T-helper 1 cell (primary cell): ENCODE measurements around the gene NCOA3.
"Not testable (repeated sequence)": the region's sequence is repeated elsewhere in the genome, so short reads cannot be mapped to it uniquely, and the experiment has no call there.

Experiments used
- DNase-seq, 5 donors: peaks; one replicate each; pipeline ENCODE4 v3.0.0-alpha.2; 2012 to 2020

NCOA3 gene

DNA sequence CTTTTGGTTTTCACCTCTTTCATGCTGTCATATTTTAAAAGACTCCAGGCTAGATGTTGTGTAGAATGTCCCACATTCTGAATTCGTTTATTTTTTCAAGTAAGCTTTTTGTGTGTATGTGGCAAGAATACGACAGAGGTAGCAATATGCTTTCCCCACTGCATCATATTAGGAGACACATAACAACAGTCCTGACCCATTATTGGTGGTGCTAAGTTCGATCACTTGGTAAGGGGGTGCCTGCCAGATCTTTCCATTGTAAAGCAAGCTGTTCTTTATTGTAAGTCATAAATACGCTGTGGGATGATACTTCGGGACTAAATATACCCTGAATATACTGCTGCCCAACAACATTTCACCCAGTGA is 588 bp upstream of the NCOA3 start:
- DNase-seq = no peak

DNA sequence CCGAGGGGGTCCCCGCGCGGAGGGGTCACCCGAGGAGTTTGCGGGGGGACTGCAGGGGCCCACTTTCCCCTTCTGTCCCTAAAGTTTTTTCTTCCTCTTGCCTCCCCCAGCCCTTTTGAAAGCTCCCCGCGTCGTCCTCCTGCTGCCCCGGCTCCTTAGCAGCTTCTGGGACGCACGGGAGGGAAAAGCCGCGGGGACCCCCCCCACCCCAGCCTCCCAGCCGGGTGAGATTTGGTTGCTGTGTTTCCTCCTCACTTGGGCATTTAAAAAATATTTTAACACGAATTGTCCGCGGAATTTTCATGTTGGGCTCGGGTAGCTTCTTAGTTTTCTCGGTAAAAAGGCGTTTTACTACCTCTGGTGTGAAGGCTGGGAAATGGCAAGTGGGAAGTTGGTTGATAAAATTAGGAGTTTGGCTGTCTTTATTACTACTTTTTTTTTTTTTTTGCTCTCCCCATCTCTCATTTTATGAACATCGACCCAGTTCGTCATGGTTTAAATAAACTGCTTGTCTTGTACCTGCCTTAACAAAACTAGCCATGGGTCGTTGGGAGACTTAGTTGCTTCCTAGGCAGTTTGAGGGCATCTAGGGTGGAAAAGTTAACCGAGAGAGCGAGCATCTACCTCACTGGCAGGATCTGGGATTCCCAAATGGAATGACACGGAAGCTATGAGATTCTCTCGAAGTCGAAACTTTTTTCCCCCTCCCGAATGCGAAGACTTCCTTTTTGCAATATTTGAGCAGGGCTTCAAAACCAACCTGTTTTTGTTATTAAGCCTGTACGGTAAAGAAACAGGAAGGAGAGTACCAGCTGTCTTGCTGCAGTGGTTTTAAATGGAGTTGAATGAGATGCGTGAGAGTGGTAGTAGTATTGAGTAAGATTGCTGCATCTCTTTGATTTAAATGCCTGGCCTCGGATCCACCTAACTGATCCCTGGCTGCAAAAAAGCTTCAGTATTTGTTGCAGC is 868 bp downstream of the NCOA3 start:
- peak in 3 of 5 donors; percentile 11 to 76 (median 13) for DNase-seq

DNA sequence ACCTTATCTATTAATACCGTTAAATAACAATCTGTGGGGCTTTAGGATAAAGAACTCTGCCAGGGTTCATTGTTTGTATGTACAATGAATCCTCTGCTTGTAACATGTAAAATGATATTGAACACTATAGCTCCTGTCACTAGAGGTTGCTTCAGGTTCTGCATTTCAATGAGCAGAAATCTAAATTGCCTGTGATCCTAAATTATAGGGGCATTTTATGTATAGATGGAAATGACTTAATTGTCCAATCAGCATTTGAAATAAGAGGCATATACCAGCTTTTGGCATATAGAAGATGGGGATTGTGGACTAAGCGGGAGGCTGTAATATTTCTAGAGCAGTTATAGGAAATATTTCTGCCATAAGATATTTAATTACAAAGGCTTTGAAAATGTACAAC is 2.0 kb downstream of the NCOA3 start:
- DNase-seq = no peak

DNA sequence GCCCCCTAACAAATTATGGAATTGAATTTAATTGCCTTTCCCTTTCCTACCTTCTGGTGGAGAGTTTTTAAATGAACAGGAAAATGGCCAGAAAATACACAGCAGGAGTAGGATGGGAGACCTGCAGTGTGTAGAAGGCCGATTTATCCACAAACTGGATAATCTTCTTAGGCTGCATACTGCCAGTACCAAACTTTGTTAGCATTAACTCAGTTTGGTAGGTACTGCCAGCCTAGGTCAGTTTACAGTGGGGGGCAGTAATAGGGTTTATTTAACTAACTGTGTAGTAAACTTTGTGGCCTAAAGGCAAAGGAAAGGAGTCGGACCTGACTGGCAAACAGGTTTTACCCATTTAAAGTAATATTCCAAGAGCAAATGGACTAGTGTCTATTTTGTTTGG is 4.6 kb downstream of the NCOA3 start:
- DNase-seq = no peak

DNA sequence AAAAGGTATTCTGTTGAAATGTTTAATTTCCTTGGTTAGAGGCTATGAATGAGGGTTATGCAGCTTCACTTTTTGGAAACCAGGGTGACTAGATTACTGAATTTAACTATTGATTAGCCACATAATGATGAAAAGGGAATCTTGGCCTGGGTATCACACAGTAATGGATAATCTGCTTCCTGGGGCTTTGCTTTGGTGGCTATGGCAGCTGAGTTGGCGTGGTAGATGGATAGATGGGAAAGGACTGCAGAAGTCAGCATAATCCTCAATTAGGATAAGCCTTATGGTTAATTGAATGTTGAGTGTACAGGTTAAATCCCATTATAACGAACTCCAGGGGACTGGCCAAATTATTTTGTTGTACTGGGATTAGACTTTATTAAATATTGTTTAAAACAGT is 5.2 kb downstream of the NCOA3 start:
- DNase-seq = no peak

DNA sequence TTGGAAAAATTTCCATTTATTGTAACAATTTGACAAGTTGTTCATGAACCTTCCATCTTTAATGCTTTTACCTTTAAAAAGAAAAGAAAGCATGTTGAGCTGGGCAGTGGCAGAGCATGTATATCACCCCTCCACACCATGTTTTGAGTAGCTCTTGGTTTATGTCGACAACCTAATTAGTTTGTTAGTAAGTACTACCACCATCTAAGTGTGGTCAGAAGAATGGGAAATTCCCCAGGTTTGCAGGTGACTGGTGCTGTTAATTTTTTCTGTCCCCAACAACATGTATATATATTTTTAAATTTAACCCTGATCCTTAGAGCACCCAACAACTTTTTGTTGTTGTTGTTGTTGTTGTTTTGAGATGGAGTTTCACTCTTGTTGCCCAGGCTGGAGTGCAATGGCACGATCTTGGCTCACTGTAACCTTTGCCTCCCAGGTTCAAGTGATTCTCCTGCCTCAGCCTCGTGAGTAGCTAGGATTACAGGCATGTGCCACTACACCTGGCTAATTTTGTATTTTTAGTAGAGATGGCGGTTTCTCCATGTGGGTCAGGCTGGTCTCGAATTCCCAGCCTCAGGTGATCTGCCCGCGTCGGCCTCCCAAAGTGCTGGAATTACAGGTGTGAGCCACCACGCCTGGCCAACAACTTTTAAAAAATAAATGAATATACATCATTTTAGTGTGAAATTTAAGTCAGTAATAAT is 5.7 kb downstream of the NCOA3 start:
- not testable (repeated sequence) for DNase-seq

DNA sequence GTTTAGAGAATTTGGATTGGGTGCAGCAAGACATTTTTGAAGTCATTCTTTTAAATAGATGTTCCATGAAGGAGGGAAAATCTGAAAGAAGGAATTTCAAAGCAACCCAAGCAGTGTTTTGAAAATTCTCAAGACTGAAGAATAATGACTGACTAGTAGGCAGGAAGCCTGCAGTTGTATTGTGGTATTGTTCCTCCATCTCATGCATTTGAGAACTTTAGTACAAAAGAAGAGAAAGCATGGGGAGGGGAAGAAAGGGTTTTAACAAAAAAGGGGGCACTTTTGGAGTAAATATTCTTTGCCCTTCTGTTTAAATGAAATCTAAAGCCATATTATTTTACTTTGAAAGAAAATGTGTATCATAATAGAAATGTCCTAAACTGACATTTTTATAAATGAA is 6.6 kb downstream of the NCOA3 start:
- no peak for DNase-seq

DNA sequence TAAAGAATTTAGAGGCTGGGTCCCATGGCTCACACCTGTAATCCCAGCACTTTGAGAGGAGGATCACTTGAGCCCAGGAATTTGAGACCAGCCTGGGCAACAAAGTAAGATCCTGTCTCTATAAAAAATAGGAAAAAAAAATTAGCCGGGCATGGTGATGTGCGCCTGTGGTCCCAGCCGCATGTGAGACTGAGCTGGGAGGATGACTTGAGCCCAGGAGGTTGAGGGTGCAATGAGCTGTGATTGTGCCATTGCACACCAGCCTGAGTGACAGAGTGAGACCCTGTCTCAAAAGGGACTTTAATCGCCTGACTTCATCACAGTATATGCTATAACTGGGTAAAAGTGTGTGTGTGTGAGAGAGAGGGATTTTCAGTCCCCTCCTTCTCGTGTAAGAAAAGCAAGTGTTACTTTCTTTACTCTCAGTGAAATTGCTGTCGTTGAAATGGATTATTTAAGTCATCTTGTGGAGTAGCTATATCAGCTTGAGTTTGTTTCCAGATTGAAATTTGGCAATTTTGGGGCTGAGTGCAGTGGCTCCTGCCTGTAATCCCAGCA is 7.5 kb downstream of the NCOA3 start:
- DNase-seq = no peak

DNA sequence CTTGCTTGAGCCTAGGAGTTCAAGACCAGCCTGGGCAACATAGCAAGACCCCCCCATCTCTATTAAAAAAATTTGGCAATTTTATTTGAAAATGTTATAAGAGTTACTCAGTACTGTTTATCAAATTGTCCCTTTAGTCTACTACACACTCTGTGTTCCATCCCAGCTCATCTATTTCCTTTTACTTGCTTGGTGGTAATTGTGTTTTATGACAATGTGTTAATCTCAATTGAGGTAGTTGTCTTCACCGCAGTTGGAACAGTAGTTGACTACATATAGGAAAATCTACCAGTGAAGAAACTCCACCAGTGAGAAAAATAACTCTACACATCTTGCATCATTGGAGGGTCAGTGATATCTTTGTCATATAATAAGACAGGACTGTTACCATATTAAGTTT is 8.0 kb downstream of the NCOA3 start:
- DNase-seq = no peak

DNA sequence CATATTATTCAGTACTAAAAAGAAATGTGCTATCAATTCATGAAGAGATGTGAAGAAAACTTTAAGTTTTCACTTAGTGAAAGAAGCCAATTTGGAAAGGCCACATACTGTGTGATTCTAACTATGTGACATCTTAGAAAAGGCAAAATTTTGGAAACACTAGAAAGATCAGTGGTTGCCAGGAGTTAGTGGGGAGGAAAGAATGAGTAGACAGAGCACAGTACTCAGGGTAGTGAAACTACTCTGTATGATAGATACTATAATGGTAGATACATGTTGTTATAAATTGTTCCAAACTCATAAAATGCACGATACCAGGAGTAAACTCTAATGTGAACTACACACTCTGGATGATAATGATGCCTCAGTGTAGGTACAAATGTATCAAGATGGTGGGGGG is 14.2 kb downstream of the NCOA3 start:
- DNase-seq = no peak

DNA sequence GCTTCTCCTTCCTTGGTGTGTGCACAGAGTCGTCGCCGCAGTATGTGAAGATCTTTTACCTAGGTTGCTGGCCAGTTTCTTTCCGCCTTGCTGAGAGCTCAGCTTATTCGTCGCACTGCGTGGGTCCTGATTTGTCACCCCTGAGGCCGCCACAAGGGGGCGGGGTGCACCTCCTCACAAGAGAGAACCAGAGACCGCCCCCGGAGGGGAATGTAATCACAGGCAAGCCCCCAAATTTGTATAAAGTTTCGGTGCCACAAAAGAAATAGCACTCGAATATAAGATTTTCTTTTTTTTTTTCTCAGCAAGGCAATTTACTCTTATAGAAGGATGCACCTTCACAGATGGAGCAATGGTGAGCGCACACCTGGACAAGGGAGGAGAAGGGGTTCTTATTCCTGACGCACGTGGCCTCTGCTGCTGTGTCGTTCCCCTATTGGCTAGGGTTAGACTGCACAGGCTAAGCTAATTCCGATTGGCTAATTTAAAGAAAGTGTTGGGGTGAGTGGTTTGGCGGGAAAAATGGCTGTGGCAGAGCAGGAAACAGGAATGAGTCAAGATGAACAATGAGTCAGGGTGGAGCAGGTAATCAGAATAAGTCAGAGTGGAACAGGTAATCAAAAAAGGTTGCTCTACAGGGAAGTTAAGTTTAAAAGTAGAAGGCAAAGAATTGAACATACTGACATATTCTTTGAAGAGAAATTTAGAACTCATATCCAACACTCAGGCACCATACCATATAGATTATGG is 19.5 kb downstream of the NCOA3 start:
- DNase-seq = no peak

DNA sequence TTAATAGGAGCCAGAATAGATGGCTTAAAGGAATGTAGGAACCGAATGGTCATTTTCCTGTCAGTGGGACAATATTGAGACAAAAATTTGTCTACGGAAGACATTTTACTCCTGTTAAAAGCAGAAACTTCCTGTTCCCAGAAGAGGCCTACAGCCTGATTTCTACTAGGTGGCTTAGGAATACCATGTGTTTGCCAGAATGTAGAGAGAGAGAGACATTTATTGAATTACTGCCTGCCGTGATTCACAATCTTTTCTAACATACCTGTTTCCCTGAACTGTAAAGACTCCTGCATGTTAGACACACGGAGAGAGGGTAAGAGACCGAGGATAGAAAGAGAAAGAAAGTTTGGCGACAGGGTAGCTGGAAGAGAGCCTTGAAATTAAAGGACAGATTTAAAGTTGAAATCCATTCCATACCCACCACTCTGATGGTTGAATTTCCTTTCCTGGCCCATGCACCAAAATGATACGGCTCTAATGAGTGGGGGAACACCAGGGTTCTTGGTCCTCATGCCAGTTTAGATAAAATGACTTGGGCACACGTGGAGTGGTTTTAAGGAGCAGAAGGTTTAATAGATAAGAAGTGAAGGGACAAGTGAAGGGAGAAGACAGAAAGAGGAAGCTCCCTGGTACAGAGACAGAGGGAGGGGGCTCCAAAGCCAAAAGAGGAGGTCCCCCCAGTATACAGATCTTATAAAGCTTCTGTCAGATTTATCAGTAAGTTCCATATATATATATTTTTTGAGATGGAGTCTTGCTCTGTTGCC is 22.5 kb downstream of the NCOA3 start:
- no peak for DNase-seq

DNA sequence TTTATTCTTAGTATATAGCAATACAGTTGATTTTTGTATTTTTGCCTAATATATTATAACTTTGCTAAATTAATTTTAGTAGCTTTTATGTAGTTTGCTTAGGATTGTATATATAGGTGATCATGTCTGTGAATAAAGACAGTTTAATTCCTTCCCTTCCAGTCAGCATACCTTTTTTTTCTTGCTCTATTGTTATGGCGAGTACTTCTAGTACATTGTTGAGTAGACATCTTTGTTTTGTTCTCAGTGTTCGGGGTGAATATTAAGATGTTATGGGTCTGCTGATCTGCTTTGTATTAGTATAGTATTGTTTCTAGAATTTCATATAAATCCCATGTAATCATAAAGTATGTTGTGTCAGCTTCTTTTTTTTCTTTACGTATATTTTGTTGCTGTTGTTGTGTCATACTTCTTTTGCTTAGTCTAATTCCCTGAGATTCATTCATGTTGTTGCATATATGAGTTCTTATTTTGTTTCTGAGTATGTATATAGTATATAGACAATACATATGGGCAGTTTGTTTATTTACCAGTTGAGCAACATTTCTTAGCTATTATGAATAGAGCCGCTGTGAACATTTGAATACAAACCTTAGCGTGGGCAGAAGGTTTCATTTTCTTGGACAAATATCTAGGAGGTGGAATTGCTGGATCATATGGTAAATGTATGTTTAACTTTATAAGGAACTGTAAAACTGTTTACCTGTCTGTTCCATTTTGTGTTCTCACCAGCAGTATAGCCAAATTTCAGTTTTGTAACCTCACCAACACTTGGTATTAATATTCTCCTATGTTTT is 25.5 kb downstream of the NCOA3 start:
- no peak for DNase-seq

DNA sequence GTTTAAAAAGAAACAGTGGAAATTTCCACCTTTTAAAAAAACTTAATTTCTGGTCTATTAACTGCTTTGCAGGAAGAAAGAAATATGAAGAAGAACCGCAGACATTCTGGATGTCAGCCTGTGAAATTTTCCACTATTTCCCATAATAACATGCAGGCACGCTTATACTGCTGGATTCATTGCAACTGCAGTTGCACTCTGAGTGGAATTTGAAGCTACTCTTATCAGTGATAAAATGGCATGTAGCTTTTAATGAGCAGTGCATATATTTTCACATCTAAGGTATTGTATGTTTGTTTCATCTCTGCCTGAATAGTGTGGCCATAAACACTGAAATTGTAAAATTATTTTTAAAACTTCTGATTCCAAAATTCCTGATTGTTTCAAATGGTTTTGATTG is 28.2 kb downstream of the NCOA3 start:
- no peak for DNase-seq

DNA sequence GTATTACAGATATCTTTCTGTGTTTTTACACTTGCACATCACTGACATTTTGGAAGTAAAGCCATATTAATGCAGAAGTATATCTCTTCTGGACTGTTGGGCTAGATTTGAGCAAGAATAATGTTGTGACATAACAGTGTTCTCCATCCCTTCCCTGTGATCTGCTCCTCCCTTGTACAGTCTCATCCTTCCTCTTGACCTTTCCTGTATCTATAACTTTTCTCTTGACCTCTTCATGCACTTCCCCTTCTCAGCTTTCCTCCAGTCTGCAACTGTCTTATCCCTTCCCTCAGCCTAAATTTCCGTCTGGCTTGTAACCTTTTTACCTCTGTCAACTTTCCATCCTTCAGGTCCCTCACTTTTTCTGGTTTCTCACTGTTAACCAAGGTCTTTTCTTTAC is 29.8 kb downstream of the NCOA3 start:
- DNase-seq = no peak

DNA sequence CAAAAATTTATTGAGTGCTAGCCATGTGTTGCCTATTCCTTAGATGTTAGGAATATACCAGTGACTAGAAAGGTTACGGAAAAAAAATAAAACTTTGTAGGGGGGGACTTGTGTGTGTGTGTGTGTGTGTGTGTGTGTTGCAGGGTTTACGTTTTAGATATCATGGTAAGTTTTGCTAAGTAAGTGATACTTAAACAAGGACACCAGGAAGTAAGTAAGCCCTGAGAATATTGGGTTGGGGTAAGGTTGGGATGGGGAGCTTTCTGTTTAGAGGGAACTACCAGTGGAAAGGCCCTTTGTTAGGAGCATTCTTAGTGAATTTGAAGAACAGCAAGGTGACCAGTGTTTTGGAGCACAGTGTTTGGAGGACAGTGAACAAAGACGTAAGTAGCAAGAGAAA is 30.3 kb downstream of the NCOA3 start:
- no peak for DNase-seq

DNA sequence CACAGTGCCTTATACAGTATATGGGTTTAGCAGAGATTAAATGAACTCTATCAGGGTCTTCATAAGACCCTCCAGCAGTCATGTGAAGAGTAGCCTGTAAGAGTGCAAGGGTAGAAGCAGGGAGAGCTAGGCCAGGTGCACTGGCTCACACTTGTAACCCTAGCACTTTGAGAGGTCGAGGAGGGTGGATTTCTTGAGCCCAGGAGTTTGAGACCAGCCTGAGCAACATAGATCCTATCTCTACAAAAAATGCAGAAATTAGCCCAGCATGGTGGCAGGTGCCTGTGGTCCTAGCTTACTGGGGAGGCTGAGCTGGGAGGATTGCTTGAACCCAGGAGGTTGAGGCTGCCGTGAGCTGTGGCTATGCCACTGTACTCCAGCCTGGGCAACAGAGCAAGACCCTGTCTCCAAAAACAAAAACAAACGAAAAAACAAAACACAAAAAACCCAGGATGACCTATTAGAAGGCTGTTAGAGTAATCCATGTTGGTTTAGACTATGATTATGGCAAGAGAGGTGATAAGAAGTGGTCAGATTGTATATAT is 31.9 kb downstream of the NCOA3 start:
- DNase-seq = no peak

DNA sequence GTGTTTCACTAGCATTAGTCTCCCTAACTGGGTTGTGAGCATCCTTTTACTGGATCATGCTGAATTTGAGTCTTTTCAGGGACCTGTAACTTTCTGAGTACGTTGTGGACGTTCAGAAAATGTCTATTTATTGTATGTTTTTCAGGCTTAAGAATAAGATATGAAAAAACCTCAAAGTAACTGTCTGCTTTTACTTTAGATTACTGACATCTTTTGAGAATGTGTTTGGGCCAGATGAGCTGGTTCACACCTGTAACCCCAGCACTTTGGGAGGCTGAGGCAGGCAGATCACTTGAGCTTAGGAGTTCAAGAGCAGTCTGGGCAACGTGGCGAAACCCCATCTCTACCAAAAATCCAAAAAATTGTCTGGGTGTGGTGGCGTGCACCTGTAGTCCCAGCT is 32.7 kb downstream of the NCOA3 start:
- no peak for DNase-seq

DNA sequence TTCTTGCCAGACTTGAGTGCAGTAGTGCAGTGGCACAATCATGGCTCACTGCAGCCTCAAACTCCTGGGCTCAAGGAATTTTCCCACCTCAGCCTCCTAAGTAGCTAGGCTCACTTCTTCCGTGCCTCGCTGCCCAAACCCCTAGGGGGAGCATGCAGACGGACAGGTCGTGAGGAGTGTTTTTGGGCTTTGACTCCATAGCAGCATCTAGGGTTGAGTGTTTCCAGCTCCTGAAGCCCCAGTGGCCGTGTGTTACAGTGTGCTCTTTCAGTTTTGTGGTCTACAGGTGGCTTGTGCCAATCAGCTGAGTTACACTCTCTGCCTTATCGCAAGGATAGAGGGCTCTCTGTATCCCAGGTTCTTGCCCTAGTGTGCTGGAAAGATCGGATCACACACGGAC is 33.4 kb downstream of the NCOA3 start:
- no peak for DNase-seq

DNA sequence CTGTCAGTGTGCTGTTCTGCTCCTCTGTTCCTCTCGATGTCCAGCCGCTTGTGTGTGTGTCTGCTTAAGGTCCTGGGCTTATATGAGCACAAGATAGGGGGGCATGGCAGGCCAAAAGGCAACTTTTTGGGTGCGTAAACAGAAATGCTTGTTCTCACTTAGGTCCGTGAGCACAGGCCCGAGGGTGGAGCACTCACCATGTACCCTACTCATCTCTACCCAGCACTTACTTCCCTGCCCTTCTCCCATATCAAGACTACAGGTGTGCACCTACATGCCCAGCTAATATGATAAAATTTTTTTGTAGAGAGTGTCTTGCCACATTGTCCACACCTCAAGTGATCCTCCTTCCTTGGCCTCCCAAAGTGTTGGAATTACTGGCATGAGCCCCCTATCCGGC is 34.3 kb downstream of the NCOA3 start:
- no peak for DNase-seq
